AG09319 (cell line): Measurements from ENCODE around the gene CDH20.

Source experiments
- DNase-seq: peaks from one replicate; pipeline ENCODE4 v3.0.0-alpha.2; 2010; ENCODE audit warnings: low read depth; ENCODE audit errors: extremely low read depth
- CTCF ChIP-seq: IDR thresholded peaks from 2 replicates; pipeline ENCODE4 v1.5.1; 2011; ENCODE audit warnings: low read depth, mild to moderate bottlenecking, inconsistent platforms, low read length, moderate library complexity

The CDH20 gene

DNA sequence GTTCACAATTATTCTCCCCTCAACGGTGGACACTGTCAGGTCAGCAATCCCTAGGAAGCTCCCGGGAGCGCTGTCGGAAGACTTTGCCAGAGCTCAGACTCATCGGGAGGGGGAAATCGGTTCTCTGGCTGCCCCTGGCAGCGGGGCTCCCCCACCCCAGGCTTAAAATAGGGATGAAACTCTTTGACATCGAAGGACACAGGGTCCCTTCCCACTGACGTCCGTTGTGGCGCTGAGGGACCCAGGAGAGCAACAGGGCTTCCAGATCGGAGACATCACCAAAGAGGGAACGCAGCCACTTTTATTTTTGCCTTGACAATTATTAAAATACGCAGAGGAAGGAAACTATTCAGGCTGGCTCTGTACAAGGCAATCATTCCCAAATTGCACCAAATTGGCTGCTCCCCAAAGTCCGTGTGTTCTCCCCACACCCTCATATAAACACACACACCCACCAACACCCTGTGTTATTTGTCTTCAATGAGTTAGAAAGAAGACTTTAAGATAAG, 249.0 kb downstream of the CDH20 start:
- TF ChIP-seq CTCF: no peak
- no peak for DNase-seq

- DNase-seq: no peak
- TF ChIP-seq CTCF: no peak
Measured at GRCh38 chr18:61583548-61583947, 250.3 kb downstream of the CDH20 start.

DNA sequence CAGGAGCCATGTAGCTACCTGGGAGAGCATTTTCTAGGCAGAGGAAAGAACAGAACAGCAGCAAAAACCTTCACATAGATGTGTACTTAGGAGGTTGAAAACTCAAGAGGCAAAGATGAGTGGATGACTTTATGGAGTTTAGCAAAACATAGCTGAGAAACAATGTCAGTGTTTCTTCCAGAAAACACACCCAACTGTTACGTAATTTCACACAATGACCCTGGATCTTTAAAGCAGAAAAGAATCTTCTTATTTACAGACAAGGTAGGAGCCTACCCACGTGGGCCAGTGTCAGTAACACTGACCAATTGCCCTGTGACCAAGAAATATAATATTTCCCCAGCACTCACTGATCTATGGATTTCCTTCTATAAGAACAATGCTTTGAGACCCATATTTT, 254.6 kb downstream of the CDH20 start:
- no peak for DNase-seq
- no peak for TF ChIP-seq CTCF

DNA sequence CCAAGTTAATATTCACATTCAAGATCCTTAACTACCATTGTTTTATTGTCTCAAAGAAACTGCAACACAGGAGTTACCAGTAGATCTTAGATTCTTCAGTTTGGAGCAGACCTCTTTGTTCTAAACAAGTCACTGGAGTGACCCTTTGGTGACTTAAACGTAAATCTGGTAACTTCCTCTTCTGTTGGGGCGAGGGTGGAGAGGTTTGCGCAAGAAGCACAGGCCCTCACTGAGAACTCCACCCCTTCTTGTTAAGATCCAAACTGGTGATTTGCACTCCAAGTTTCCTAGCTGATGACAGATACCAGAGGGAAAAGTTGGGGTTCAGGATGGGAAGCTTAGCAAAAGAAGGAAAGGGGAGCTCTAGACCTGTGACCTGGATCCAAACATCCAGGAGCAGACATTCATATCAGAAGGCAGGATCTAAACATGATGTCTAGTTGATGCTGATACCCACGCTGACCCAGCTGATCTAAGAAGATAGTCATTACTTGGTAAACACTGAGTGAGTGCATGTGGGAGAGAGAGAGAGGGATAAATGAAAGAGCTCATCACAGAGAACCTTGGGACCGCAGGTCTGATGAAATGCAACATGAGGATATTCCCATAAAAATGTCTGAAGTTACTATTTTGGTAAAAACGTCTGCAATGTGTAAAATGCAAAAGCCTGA, 256.0 kb downstream of the CDH20 start:
- no peak for TF ChIP-seq CTCF
- no peak for DNase-seq

DNA sequence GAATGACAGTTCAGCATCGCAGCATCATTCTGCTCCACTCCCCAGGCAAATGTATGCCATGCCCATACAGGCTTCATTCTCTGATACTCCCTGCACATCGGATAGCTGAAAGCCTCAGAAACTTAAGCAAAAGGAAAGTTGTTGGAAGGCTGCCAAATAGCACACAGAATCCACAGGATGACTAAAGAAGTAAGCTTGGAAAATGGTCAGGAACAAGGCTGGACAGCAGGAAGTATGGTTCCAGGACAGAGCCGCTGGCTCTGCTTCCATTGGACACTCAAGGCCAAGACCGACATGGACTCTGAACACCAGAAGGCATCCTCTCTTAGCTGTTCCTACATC, 256.5 kb downstream of the CDH20 start:
- no peak for TF ChIP-seq CTCF
- no peak for DNase-seq

- TF ChIP-seq CTCF: no peak
- no peak for DNase-seq
Measured at GRCh38 chr18:61591253-61591652, 258.0 kb downstream of the CDH20 start.

- no peak for DNase-seq
- TF ChIP-seq CTCF: no peak
Measured at GRCh38 chr18:61595615-61596251, 262.5 kb downstream of the CDH20 start.
